ENCODE measurements around the gene FAM107B.

The FAM107B gene

GRCh38 chr10:14740684-14741247 is 33.9 kb downstream of the FAM107B start:
- no peak for TF ChIP-seq CTCF (IDR thresholded peaks at IDR 0.05; ENCODE audit: low read depth, low read length, missing control alignments)
- no peak overlapping the region for H3K4me3 ChIP-seq (replicated peaks; ENCODE audit: low read depth, low read length)
- DNase-seq (ENCODE audit: extremely low read depth, low read depth) = no peak

- no peak for DNase-seq (ENCODE audit: extremely low read depth, low read depth)
- TF ChIP-seq CTCF (IDR thresholded peaks at IDR 0.05; ENCODE audit: low read depth, low read length, missing control alignments) = no peak
These were observed 36.7 kb downstream of the FAM107B start for GRCh38 chr10:14737808-14738545.

GRCh38 chr10:14736600-14737081 is 38.1 kb downstream of the FAM107B start:
- DNase-seq (ENCODE audit: extremely low read depth, low read depth) = no peak
- H3K4me3 ChIP-seq (replicated peaks; ENCODE audit: low read depth, low read length) = no peak overlapping the region
- no peak for TF ChIP-seq CTCF (IDR thresholded peaks at IDR 0.05; ENCODE audit: low read depth, low read length, missing control alignments)

More at GRCh38 chr10:14737808-14738545, 36.7 kb downstream of the FAM107B start:
- no peak overlapping the region for H3K4me3 ChIP-seq (replicated peaks; ENCODE audit: low read depth, low read length)

- no peak for DNase-seq (ENCODE audit: extremely low read depth, low read depth)
- no peak overlapping the region for H3K4me3 ChIP-seq (replicated peaks; ENCODE audit: low read depth, low read length)
- no peak for TF ChIP-seq CTCF (IDR thresholded peaks at IDR 0.05; ENCODE audit: low read depth, low read length, missing control alignments)
These were observed 38.7 kb downstream of the FAM107B start for GRCh38 chr10:14736043-14736442.

GRCh38 chr10:14731875-14732512 is 42.7 kb downstream of the FAM107B start:
- no peak for TF ChIP-seq CTCF (IDR thresholded peaks at IDR 0.05; ENCODE audit: low read depth, low read length, missing control alignments)
- H3K4me3 ChIP-seq (replicated peaks; ENCODE audit: low read depth, low read length) = no peak overlapping the region
- no peak for DNase-seq (ENCODE audit: extremely low read depth, low read depth)

GRCh38 chr10:14728346-14728745 is 46.4 kb downstream of the FAM107B start:
- no peak for TF ChIP-seq CTCF (IDR thresholded peaks at IDR 0.05; ENCODE audit: low read depth, low read length, missing control alignments)
- DNase-seq (ENCODE audit: extremely low read depth, low read depth) = no peak
- no peak overlapping the region for H3K4me3 ChIP-seq (replicated peaks; ENCODE audit: low read depth, low read length)

Data from HFF-Myc (cell line).